ENCODE results near the gene FBXL7.
A peak's percentile ranks its signal among the peaks of the same experiment; 100 is the strongest.

The FBXL7 gene

GRCh38 chr5:15757619-15758018, 257.6 kb downstream of the FBXL7 start:
- DNase-seq (ENCODE audit: low read depth) = no peak
- H3K4me3 ChIP-seq (ENCODE audit: control insufficient read depth, low read depth, low read length) = no peak overlapping the region

GRCh38 chr5:15762668-15763067, 262.7 kb downstream of the FBXL7 start:
- H3K4me3 ChIP-seq (ENCODE audit: control insufficient read depth, low read depth, low read length) = no peak overlapping the region
- no peak for DNase-seq (ENCODE audit: low read depth)
- TF ChIP-seq, protein P1, sequence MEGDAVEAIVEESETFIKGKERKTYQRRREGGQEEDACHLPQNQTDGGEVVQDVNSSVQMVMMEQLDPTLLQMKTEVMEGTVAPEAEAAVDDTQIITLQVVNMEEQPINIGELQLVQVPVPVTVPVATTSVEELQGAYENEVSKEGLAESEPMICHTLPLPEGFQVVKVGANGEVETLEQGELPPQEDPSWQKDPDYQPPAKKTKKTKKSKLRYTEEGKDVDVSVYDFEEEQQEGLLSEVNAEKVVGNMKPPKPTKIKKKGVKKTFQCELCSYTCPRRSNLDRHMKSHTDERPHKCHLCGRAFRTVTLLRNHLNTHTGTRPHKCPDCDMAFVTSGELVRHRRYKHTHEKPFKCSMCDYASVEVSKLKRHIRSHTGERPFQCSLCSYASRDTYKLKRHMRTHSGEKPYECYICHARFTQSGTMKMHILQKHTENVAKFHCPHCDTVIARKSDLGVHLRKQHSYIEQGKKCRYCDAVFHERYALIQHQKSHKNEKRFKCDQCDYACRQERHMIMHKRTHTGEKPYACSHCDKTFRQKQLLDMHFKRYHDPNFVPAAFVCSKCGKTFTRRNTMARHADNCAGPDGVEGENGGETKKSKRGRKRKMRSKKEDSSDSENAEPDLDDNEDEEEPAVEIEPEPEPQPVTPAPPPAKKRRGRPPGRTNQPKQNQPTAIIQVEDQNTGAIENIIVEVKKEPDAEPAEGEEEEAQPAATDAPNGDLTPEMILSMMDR (IDR thresholded peaks at IDR 0.05; ENCODE audit: control insufficient read depth, insufficient read depth, low read depth, low read length, missing control alignments) = no peak

More at GRCh38 chr5:15757619-15758018, 257.6 kb downstream of the FBXL7 start:
- TF ChIP-seq, protein P1 (IDR thresholded peaks at IDR 0.05; ENCODE audit: control insufficient read depth, insufficient read depth, low read depth, low read length, missing control alignments) = no peak

- DNase-seq (ENCODE audit: low read depth) = peak; percentile 24
- H3K4me3 ChIP-seq (ENCODE audit: control insufficient read depth, low read depth, low read length) = no peak overlapping the region
- TF ChIP-seq, protein P1 (IDR thresholded peaks at IDR 0.05; ENCODE audit: control insufficient read depth, insufficient read depth, low read depth, low read length, missing control alignments) = no peak
Measured at GRCh38 chr5:15763754-15764153, 263.8 kb downstream of the FBXL7 start.

DNA sequence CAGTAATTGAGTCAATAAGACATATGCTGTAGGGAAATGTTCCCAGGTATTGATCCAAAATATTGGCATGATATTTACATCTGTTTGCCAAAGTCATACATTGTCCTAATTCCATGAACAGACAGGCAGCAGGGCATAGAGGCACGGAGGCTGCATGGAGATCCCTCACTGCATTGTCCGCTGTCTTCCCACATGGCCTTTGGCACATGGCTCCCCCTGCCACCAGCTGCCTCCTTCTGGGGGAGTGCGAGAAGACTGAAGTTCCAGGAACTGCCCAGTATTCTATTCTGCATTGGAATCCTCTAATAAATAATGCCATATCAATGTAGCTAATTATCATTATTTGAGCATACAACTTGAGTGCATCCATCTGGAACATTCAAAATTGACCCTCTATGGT, 269.0 kb downstream of the FBXL7 start:
- DNase-seq (ENCODE audit: low read depth) = no peak
- TF ChIP-seq, protein P1 (IDR thresholded peaks at IDR 0.05; ENCODE audit: control insufficient read depth, insufficient read depth, low read depth, low read length, missing control alignments) = no peak
- H3K4me3 ChIP-seq (ENCODE audit: control insufficient read depth, low read depth, low read length) = no peak overlapping the region

DNA sequence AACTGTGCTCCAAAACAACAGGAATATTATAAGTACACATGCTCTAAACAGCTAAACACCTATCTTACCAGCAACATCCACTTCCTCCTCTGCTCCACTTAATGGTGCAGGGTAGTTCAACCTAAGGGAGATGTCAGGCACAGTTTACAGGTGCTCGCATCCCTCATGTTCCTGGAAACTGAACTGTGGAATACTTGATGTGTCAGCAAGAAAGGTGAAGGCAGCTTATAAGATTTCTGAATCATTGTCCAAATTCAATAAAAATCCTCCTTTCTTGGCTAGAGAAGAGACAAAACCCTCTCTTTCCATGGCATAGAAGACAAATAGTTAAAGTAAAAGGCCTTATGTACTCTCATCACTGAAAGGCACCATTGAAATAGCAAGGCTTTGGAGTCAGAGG, 272.2 kb downstream of the FBXL7 start:
- DNase-seq (ENCODE audit: low read depth) = no peak
- TF ChIP-seq, protein P1 (IDR thresholded peaks at IDR 0.05; ENCODE audit: control insufficient read depth, insufficient read depth, low read depth, low read length, missing control alignments) = no peak
- H3K4me3 ChIP-seq (ENCODE audit: control insufficient read depth, low read depth, low read length) = no peak overlapping the region

DNA sequence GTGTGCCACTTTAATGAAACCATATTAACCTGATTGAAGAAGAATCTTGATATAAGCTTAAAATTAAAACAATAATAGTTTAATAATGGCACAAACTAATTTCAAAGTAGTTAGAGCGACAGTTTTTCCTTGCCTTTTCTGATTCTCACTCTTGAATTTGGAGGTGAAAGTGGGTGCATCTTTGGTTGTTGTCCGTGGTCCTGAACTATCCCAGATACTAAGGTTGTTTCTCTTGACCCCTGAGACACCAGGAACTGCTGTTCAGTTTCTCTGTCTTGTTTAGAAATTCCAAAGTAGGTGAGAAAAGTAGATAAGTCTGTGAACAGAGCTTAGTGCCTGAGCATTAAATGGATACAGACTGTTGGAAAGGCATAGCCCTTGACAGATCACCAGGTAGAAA, 274.7 kb downstream of the FBXL7 start:
- H3K4me3 ChIP-seq (ENCODE audit: control insufficient read depth, low read depth, low read length) = no peak overlapping the region
- TF ChIP-seq, protein P1 (IDR thresholded peaks at IDR 0.05; ENCODE audit: control insufficient read depth, insufficient read depth, low read depth, low read length, missing control alignments) = no peak
- no peak for DNase-seq (ENCODE audit: low read depth)

DNA sequence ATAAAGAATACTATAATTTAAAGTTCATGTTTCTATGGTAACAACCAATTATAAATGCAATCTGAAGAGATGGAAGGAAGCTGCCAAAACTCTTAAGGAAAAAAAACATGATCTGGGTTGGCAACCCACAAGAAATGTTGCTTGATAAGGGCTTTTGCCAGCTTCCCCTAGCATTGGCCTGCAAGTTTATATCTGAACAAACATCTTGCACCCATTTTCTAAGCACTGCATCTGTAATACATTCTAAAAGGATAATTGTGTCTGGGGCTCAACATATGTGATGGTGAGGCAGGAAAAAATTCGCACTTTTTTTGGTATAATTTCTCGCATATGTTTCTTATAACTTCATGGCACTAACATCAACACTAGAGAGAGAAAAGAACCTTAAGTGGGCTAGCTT, 276.4 kb downstream of the FBXL7 start:
- TF ChIP-seq, protein P1 (IDR thresholded peaks at IDR 0.05; ENCODE audit: control insufficient read depth, insufficient read depth, low read depth, low read length, missing control alignments) = no peak
- no peak overlapping the region for H3K4me3 ChIP-seq (ENCODE audit: control insufficient read depth, low read depth, low read length)
- DNase-seq (ENCODE audit: low read depth) = no peak

Data from AG09309 (cell line).